Ovary (tissue), 9 donors: ENCODE data around the gene CCDC40. TPM values are rescaled to one million over a fixed set of nuclear protein-coding genes. Genes with fewer than 3 reads are reported as not detected.

Experiments used
- DNase-seq, 5 donors: peaks; one replicate each; pipeline ENCODE4 v3.0.0-alpha.2; 2019 to 2020
- H3K27ac ChIP-seq, 2 donors: fragments of 200-600 bp; one replicate each; pipeline versions ENCODE4 v1.5.1 to v1.8.0; 2019 to 2022
- H3K27me3 ChIP-seq: fragments of 200-600 bp; one replicate; pipeline ENCODE4 v1.8.0; 2022
- H3K36me3 ChIP-seq: fragments of 200-600 bp; sonication (generic); one replicate; pipeline ENCODE4 v1.5.1; 2019
- H3K4me1 ChIP-seq: one replicate; pipeline ENCODE4 v1.8.1; 2013; ENCODE audit warnings: mild to moderate bottlenecking, moderate library complexity; ENCODE audit not compliant: insufficient read depth
- H3K4me3 ChIP-seq: fragments of 200-600 bp; sonication (generic); one replicate; pipeline ENCODE4 v1.5.1; 2017
- H3K9me3 ChIP-seq, 2 donors: fragments of 200-600 bp in 1 of 2; sonication (generic) in 1 of 2; one replicate each; pipeline versions ENCODE4 v1.5.1 to v1.8.1; 2013 to 2019; ENCODE audit warnings: mild to moderate bottlenecking in 1 of 2, moderate library complexity in 1 of 2
- CTCF ChIP-seq, 3 donors: fragments of 450-650 bp in 2 of 3; fragments of 200-600 bp in 1 of 3; IDR thresholded peaks; one replicate each; pipeline versions ENCODE4 v1.5.1 to v1.8.0; 2016 to 2022; ENCODE audit warnings: antibody characterized with exemption in 3 of 3, mild to moderate bottlenecking in 1 of 3
- EP300 ChIP-seq: sonication (generic); formaldehyde crosslinking; IDR thresholded peaks from one replicate; pipeline ENCODE4 v1.6.1; 2017; ENCODE audit warnings: antibody characterized with exemption
- POLR2A ChIP-seq: fragments of 450-650 bp; IDR thresholded peaks from one replicate; pipeline ENCODE4 v1.6.1; 2017; ENCODE audit warnings: antibody characterized with exemption, mild to moderate bottlenecking, moderate library complexity
- WGBS, 3 donors: extraction: QIAGEN DNeasy Blood & Tissue Kit in 1 of 3; methylation state at CpG; one replicate each; pipeline versions ENCODE4 v1.1.5 to v1.1.7; 2013 to 2017; 5-methylcytosine and 5-hydroxymethylcytosine counted together
- intact Hi-C, 4 donors: fragments of 100-400 bp; cut with DNase I; formaldehyde crosslinking; loops; one replicate each; pipeline versions ENCODE4 v1.11.0 to v1.15.1; 2022 to 2023
- polyA plus RNA-seq, 2 donors: library from polyadenylated mRNA; stranded (reverse); fragments of 200-250 nt in 1 of 2; fragments of 350-450 nt in 1 of 2; fragmentation: Illumina TruSeq in 1 of 2; extraction: RNeasy Lipid Tissue Mini Kit (QIAGEN cat#74804) in 1 of 2; gene quantifications; one replicate each; pipeline ENCODE4 v1.2.3, GENCODE V29; 2013 to 2014
- total RNA-seq, 7 donors: library from RNA; depleted of rRNA in 2 of 7; stranded (reverse); fragments of >200 nt in 2 of 7; fragmentation: NEBNext Ultra II Directional in 3 of 7; extraction: Animal tissue kit (Norgen Biotek cat#: 25700) in 3 of 7; gene quantifications; one replicate each; pipeline versions ENCODE4 v1.1.0 to v1.2.4, GENCODE V29; 2016 to 2023
- donor health status: DM: no; HTN: no; CAD: no; lungs with moderate emphysema.
- donor health status: DM: no; HTN: no; CAD: no.
- donor health status: Bipolar disorder and iron deficiency.
- donor health status: DM: yes; HTN: yes; CAD: no.
- donor health status: DM: no; HTN: no; CAD: no.
- donor health status: DM: yes; HTN: yes; CAD: no.

Gene CCDC40
- total and polyA plus RNA-seq, 9 donors = 1.5 to 27.8 (median 6.0) TPM

GRCh38 chr17:80117491-80118401, 81.3 kb downstream of the CCDC40 start:
- WGBS, 3 donors = 83 to 89% (median 86%) methylated on average over 25 to 31 of the region's 31 CpGs
- no peaks in the 10 kb centered on the region for H3K9me3 ChIP-seq
- intact Hi-C loops = no loop called here
- no peak overlapping the region for H3K27ac ChIP-seq
- no peak overlapping the region for H3K4me3 ChIP-seq
- no peaks in the 10 kb centered on the region for H3K36me3 ChIP-seq
- TF ChIP-seq EP300 (no peak), POLR2A (no peak), CTCF (IDR thresholded peaks at IDR 0.05) (no peak)
- peak in 1 of 5 donors; percentile 7 for DNase-seq
- no peaks in the 10 kb centered on the region for H3K4me1 ChIP-seq
- no peaks in the 10 kb centered on the region for H3K27me3 ChIP-seq

- Histone ChIP-seq H3K27me3 (no peaks in the 10 kb centered on the region), H3K27ac (no peak overlapping the region), H3K36me3 (no peaks in the 10 kb centered on the region), H3K9me3 (no peaks in the 10 kb centered on the region), H3K4me3 (no peak overlapping the region), H3K4me1 (no peaks in the 10 kb centered on the region)
- WGBS, 3 donors = 88 to 89% (median 88%) methylated on average over 35 of the region's 35 CpGs
- DNase-seq = peak in 1 of 5 donors; percentile 16
- TF ChIP-seq POLR2A = no peak
- TF ChIP-seq CTCF (IDR thresholded peaks at IDR 0.05) = no peak
- no peak for TF ChIP-seq EP300
- intact Hi-C loops = no loop called here
Observed at GRCh38 chr17:80118601-80119270, 82.3 kb downstream of the CCDC40 start.

DNA sequence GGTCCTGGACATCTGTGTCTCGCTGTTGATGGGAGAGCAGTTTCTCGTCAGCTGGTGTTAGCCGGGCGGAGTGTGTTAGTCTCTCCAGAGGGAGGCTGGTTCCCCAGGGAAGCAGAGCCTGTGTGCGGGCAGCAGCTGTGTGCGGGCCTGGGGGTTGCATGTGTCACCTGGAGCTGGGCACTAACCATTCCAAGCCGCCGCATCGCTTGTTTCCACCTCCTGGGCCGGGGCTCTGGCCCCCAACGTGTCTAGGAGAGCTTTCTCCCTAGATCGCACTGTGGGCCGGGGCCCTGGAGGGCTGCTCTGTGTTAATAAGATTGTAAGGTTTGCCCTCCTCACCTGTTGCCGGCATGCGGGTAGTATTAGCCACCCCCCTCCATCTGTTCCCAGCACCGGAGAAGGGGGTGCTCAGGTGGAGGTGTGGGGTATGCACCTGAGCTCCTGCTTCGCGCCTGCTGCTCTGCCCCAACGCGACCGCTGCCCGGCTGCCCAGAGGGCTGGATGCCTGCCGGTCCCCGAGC, 82.9 kb downstream of the CCDC40 start:
- Histone ChIP-seq H3K27me3 (no peaks in the 10 kb centered on the region), H3K9me3 (no peaks in the 10 kb centered on the region), H3K27ac (no peak overlapping the region), H3K4me3 (no peak overlapping the region), H3K36me3 (no peaks in the 10 kb centered on the region), H3K4me1 (no peaks in the 10 kb centered on the region)
- DNase-seq = peak in 1 of 5 donors; percentile 9
- 85 to 87% (median 87%) methylated on average over 24 of the region's 24 CpGs for WGBS, 3 donors
- TF ChIP-seq EP300 = no peak
- TF ChIP-seq CTCF (IDR thresholded peaks at IDR 0.05) = no peak
- intact Hi-C loops = no loop called here

DNA sequence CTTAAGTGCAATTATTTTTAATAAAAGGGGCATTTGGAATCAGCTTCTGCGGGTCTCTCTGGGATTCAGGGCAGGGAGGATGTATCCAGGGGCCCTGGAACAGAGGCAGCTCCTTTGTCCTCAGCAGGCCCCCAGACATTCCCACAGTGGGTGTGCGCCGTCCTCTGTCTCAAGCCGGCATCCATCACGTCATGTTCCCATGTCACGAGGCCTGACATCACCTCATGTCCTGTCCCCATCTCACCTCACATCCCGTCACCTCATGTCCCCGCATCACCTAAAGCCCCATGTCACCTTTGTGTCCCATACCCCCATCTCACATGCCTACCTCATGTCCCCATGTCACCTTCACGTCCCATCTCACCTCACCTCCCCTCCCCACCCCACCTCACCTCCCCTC, 83.4 kb downstream of the CCDC40 start:
- WGBS, 3 donors = 85 to 90% (median 85%) methylated on average over 9 of the region's 9 CpGs
- no peak for DNase-seq
- no peak for TF ChIP-seq EP300
- no peak for TF ChIP-seq CTCF (IDR thresholded peaks at IDR 0.05)
- TF ChIP-seq POLR2A = no peak
- no peak overlapping the region for H3K27ac ChIP-seq
- no peaks in the 10 kb centered on the region for H3K4me1 ChIP-seq
- intact Hi-C loops = no loop called here
- H3K27me3 ChIP-seq = no peaks in the 10 kb centered on the region
- no peaks in the 10 kb centered on the region for H3K9me3 ChIP-seq
- H3K4me3 ChIP-seq = no peak overlapping the region
- no peaks in the 10 kb centered on the region for H3K36me3 ChIP-seq
